HG03432 (cell line): ENCODE data around the gene FAAP100.

ENCODE experiments used
- ATAC-seq: cut with Tn5 transposase; IDR thresholded peaks from one replicate; pipeline ENCODE4 v1.9.1; 2021; ENCODE audit warnings: mild to moderate bottlenecking, moderate library complexity; ENCODE audit not compliant: unreplicated experiment

FAAP100 gene

DNA sequence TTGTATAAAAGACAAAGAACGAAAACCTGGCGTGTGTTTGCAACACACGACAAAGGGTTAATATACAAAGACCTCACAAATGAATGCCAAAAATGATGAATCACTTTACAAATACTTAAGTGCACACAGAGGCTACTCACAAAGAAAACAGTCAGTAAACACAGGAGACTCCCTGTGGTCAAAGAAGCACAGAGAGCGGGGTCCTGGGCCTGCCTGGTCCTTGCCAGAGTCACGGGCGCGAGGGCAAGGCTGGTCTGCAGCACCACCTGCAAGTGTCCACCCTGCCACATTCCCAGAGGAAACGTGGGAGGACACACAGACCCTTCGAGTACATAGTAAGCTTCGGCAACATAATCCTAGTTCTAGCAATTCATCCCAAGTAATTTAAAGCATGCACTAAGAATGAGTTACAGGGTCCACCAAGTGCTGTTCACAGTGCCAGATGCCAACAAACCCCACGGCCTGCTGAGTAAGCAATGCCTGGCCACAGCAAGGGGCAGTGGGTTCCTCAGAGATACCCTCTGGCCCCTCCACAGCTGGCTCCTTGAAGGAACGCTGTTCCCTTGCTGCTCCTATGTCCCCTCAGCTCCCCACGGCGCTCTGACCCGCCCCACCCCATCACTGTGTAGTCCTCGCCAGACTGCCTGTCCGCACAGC is 24.6 kb upstream of the FAAP100 start:
- ATAC-seq = no peak

DNA sequence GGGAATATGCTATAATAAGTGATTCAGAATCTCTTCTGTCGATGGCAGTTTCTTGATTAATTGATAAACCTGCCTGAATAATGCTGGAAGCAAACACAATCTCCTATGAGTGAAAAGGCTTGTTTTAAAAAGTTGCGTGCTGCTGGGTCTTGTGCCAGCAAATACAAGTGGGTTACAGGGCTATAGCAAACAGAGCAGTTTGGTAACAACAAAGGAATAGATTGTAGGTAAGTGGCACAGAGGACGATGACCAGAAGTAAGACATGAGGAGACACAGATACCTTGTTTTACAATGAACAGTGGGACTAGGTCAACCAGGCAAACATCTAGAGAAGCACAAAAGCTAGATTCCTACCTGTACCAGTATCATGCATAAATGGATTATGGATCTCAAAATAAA is 23.7 kb upstream of the FAAP100 start:
- no peak for ATAC-seq

DNA sequence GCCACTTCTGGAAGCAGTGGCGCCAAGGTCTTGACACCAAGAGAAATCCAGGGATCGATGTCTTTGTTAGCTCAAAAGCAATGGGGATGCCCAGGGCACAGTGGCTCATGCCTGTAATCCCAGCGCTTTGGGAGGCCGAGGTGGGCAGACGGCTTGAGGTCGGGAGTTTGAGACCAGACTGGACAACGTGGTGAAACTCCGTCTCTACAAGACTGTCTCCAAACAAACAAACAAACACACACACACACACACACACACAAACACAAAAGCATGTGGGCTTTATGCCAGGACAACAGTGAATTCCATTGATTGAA is 22.4 kb upstream of the FAAP100 start:
- no peak for ATAC-seq

DNA sequence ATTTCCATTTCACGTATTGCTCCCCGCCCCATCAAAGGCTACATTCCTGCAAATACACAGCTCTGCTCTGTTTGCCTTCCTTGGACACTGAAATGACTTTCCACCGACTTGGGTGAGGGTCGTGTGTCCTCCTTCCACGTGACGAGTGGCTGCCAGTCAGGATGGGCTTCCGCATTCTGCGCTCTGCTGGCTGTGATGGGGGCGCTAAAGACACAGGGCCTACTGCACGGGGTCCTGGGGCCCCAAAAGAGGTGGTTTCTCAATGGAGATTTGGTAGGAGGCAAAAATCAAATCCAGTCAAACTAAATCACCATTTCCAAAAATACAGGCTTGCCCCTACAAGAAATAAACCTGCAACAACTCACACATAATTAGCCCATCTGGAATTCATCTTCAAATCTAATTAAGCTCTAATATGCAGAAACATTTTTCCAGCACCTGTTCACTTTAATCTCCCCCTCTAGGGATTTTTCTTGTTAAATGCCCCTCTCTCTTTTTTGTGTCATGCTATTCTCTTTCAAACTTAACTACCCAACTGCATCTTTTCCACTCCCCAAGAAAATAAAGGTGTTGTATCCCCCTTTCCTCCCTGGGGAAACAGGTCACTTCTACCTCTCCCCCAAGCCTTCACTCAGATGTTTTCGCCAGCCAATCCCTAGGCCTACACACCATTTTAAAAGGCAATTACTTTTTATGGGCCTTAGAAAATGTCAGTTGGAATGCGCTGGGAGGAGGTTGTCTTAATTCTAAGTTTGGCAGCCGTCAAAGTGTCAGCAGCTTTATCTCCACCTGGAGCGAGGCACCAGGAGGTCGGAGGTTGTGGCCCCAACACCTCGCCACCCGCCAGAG is 21.9 kb upstream of the FAAP100 start:
- no peak for ATAC-seq

DNA sequence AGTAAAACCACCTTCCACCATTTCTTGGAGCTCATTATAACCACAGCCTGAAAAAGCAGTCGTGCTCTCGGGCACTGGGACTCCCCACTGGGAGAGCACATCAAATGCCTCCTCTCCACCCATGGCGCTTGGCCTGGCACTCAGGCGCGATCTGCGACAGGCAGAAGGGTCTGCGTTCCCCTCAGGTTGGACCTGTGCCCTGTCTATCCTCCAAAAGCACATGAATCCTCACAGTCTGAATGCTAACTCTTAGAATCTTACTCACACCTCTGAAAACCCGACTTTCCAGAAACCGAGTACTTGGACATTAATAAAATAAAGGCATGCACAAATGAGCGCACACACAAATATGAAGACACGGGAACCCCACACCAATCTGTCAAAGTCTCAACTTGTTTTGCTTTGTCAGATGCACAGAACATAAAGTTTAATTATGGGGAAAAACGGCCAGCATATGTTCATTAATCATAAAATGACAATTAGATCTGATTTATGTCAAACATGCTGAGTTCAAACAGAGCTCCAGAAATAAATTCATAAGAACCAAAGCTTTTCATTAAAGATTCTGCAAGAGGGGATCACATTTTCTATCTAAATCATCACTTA is 20.5 kb upstream of the FAAP100 start:
- no peak for ATAC-seq

DNA sequence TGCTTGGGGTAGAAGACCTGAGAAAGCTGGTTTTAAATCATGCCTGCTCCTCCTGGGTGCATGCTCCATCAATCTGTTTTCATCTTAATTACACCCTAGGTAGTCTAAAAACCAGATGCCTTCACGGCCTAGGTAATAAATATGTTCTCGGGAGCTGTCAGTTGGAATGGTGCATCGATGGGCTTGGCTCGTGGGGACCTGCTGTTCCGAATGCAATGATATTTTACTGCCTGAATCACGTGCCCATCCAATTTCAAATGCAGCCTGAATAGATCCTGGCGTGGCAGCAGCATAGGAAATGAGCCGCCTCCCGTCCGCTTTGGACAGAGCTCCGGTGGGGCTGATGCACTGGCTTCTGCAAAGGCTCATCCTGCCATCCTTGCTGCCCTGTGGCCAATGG is 18.8 kb upstream of the FAAP100 start:
- no peak for ATAC-seq

DNA sequence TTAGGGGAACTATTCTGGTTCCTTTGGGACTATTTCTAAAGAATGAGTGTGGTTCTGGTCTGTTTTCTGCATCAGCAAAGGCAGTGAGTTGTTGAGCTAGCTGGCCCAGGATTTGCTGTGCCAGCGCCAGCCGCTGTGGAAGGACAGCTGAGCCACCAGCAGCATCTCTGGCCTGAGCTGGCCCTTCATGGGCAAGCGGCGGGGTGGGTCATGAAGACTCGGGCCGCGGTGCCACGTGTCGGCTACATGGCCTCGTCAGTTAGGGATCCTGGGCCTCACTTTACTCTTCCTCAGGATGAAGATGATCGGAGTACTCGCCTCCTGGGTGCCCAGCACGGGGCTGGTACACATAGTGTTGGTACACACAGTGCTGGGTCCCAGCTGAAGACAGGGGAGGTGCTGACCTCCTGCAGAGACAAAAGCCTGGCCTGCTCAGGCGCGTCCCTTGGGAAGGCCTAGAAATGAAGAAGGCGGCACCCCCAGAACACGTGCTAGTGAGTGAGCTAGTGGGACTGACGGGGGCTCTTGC is 17.9 kb upstream of the FAAP100 start:
- no peak for ATAC-seq

DNA sequence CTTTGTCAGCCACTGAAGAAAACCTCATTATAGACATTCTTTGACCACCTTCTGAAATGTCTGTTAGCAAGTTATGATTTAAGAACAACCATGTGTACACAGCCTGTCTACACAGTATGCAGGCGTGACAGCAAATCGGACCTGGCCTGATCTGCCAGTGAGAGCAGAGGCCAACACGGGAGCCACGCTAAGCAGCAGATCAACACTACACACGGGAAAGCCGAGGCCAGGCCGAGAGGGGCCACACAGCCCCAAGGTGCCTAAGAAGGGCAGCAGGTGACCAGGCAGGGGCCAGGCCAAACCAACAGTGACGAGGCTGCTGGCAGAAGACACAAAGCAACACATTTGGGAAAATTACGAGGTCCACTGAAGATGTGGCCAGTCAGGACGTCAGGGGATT is 16.3 kb upstream of the FAAP100 start:
- no peak for ATAC-seq

DNA sequence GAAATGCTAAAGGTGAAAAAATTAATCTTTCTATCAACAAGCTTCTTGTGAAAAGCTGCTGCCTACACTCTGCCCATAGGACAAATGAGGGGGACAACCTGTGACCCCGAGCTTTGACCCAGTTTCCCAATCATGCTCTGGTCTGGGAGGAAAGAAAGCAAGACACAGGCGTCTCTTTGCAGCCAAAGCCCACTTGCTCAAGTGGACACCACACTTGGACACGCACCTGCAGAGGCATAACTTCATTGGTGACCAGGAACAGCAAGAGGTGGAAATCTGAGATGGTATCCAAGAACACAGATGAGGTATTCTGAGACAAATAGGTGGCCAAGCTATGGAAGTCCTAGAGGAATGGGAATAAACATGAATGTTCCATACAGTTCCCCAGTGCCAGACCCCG is 15.0 kb upstream of the FAAP100 start:
- no peak for ATAC-seq

DNA sequence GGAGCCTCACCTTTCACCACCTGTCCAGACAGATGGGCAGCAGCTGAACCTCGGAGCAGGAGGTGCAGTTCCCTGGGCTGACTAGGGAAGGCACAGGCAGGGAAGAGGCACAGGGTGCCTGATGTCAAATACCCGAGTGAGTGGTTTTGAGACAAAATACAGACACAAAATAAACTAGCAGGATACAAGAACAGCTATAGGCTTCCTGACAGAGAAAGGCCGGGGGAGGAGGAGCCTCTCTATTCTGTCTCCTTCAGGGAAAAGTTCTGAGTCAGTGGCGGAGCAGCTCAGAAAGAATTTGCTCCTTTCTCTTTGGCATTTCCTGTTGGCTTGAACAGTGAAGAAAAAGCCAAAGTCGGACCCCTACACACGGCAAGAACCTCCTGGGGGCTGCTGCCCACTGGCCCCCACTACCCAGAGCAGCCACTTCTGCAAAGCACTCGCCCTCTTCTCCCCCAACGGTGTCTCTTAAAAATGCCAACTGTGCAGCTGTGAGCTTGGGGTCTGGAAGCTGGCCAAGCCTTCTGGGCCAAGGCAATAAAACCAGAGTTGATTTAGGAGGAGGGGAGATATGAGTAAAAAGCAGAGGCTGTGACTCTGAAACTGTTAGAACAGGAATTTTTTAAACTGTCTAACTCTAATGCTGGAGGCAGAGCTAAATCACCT is 14.4 kb upstream of the FAAP100 start:
- ATAC-seq = no peak

DNA sequence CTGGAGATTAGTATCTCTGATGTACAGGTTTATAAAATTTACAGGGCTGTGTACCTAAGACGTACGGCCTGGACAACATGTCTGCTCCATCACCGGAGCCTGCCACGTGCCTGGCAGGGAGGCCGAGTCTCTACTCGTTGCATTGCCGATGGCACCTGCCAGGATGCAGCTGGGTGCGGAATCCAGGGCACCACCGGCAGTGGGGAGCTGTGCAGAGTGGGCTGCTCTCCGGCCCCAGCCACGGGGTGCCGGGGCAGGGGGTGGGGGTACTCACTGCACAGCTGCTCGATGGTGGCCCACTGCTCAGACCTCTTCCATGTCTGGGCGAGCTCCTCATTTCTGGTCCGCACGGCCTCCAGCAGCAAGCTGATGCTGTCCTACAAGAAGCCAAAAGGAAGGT is 13.1 kb upstream of the FAAP100 start:
- no peak for ATAC-seq

DNA sequence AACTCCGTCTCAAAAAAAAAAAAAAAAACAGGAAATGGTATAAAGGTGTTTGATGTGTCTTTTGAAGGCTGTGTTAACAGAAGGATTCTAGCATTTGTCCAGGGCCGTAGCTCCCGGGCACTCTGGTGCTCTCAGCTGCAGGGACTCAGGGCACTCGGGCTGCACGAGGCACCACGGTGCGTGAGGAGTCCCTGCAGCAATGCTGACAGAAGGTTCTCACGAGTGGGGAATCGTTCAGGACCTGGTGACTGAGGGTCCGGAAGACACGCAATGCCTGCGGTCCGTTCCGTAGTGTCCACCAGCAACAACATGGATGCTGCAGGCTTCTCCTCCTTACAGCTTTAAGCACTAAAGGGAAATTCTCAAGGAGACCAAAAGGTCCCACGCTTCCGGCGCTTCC is 12.6 kb upstream of the FAAP100 start:
- ATAC-seq = no peak

DNA sequence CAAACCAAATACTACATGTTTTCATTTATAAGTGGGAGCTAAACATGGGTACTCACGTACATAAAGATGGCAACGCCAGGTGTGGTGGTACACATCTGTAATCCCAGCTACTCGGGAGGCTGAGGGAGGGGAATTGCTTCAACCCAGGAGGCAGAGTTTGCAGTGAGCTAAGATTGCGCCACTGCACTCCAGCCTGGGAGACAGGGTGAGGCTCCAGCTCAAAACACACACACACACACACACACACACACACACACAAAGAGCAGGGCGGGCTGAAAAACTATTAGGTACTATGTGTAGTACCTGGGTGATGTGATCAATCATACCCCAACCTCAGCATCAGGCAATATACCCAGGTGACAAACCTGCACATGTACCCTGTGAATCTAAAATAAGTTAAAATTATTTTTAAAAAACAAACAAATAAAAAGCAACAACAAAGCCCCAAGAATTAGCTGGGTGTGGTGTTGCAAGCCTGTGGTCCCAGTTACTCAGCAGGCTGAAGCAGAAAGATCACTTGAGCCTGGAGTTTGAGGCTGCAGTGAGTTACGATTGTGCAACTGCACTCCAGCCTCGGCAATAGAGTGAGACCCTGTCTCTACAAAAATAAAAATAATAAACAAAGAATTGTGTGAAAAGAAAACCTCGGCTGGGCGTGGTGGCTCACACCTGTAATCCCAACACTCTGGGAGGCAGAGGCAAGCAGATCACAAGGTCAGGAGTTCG is 11.9 kb upstream of the FAAP100 start:
- ATAC-seq = no peak

DNA sequence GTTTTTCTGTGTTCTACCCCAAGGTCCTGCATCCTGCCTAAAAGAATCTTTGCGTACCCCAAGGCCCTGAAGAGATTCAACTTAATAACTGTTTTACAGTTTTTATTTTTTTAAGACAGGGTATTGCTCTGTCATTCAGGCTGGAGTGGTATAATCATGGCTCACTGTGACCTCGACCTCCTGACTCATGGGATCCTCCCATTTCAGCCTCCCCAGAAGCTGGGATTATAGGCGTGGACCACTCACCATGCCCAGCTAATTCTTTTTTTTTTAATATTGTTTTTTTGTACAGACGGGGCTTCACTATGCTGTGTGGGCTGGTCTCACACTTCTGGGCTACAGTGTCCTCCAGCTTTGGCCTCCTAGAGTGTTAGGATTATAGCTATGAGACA is 9.3 kb upstream of the FAAP100 start:
- no peak for ATAC-seq

DNA sequence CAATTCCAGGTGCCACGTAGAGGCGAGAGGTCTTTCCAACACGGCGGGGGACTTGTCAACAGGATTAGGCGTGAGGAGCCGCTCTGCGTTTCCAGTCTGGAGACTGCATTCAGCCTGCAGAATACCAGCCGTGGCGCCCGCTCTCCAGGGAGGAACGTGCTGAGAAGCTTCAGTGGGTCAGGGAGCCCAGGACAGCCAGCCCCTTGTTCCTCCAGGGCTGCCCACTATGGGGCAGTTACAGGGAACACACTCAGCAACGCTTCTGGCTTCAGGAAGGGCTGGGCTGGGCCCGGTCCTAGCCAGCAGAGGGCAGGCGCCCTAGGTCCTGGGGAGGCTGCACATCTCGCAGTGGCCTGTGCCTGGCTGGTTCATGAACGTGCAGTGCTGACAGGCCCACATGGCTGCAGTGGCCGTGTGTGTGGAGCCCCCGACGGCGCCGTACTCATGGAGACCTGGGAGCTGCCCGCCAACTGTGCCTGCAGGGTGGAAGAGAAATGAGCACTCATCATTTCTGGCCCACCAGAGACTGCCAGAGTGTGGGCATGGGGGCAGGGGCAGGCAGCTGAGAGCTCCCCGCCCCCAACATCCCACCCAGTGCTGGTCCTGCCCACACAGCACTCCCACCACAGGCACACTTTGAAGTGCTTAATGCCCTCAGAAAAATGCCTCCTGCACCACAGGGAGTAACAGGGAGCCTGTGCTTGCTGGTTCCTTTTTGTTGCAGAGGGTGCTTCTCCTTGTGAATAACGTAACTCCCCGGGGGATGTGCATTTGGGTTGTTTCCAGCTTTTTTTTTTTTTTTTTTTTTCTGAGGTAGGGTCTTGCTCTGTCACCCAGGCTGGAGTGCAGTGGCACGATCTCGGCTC is 7.0 kb upstream of the FAAP100 start:
- no peak for ATAC-seq

DNA sequence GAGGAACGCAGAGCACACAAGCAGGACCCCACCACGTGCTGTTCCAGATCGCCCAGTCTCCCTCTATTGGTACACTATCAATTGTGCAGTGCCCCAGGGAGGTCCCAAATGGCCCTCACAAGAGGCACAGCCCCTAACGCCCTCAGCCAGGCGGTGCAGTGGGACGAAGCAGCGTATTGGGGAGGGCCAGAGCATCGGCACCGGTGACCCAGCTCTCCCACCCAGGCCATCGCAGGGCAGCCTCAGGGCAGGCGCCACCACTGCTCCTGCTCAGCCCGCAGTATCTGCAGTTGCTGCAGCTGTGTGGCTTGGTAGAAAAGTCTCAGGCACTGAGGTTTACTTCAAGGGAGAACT is 5.9 kb upstream of the FAAP100 start:
- ATAC-seq = no peak

DNA sequence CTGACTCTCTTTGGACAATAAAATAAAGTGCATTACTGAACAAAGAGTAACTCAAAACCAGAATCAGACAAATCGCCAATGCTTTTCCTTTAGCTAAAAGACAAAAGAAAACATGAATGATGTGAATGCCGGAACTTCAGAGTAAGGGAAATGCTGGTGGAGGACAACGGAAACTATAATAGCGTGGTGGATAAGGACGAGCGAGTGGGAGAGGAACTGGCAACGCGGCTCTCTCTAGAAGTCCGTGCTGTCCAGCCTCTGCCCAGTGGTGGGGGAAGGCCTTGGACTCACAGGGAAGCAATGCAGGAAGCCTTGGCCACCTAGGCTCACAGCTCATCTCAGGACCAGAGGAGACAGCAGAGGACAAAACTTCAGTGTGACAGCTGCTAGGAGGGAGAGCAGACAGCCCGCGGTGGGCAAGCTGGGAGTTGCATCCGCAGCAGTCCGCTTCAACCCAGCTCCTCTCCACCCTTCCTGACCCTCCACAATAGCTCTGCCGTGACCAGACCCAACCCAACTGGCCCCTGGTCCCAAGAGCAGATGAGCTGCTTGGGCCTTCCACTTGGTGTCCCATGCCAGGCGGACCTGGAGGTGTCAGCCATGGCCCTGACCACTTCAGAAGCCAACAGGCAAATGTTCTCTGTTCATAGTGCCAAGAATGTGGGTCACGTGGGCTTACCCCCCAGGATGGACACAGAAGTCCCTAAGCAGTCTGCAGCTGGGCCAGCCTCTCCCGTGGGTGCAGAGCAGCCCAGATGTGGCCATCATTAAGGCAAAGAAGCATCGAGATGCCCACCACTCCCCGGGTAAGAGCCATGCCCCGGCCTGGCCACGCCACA is 5.3 kb upstream of the FAAP100 start:
- ATAC-seq = no peak

DNA sequence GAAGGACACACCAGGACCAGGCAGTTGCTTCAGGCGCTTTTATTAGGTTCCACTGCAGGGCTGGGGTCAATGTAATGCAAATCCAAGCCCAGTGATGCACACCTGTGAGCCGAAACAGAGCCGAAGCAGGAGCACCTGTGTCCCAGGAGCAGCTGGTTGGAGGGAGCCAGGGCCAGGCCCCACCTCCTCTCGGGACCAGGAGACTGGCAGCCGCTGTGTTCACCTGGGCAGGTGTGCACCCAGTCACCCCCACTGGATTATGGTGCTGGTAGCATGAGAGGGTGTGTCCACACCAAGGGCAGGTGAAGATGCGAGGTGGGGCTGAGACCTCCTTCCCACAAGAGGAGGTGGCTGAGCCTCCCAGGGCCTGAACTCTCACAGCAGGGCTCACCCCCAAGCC is 4.7 kb upstream of the FAAP100 start:
- no peak for ATAC-seq

DNA sequence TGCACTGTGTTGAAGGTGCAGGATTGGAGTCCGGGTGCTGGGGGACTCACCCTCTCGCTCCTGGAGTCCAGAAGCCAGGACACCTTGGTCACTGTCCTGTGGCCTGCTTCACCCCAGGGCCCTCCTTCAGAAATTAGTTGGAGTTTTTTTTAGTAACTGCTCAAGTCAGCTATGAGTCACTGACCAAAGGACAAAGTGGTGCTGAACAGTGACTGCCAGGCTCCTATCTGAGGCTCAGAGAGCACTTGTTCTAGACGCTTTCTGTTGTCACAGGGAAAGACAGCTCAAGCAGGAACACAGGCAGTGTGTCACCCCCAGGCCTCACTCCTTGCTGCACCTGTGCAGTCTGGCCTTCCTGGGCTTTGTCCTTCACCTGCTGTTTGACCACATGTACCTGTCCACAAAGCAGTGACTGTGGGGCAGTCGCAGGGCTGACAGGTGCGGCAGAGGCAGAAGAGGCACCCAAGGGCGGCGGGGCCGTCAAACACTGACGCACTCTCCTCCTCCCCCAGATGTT is 4.1 kb upstream of the FAAP100 start:
- ATAC-seq = no peak
